Karpas-422 (cell line): ENCODE data around the gene POU2AF1. TPM values are rescaled to one million over a fixed set of nuclear protein-coding genes. Genes with fewer than 3 reads are reported as not detected.

ENCODE experiments used
- DNase-seq: peaks from one replicate; pipeline ENCODE4 v3.0.0-alpha.2; 2015
- H2AFZ ChIP-seq: fragments of 200-600 bp; sonication (generic); 2 replicates; pipeline ENCODE4 v1.6.1; 2014; ENCODE audit warnings: antibody characterized with exemption, low read length, mixed read lengths
- H3K27ac ChIP-seq: fragments of 200-600 bp; sonication (generic); 2 replicates; pipeline ENCODE4 v1.5.1; 2014; ENCODE audit warnings: mild to moderate bottlenecking, low read length, moderate library complexity
- H3K27me3 ChIP-seq: fragments of 200-600 bp; sonication (generic); 2 replicates; pipeline ENCODE4 v1.6.1; 2014; ENCODE audit warnings: low read length, mixed read lengths
- H3K36me3 ChIP-seq: fragments of 200-600 bp; sonication (generic); 2 replicates; pipeline ENCODE4 v1.6.1; 2014; ENCODE audit warnings: low read length, mixed read lengths; ENCODE audit not compliant: insufficient read depth
- H3K4me1 ChIP-seq: fragments of 200-600 bp; sonication (generic); 2 replicates; pipeline ENCODE4 v1.6.1; 2014; ENCODE audit warnings: mild to moderate bottlenecking, low read length, mixed read lengths
- H3K4me2 ChIP-seq: fragments of 200-600 bp; sonication (generic); 2 replicates; pipeline ENCODE4 v1.6.1; 2014; ENCODE audit warnings: low read length, low read depth, mild to moderate bottlenecking; ENCODE audit not compliant: poor library complexity, severe bottlenecking
- H3K4me3 ChIP-seq: fragments of 200-600 bp; sonication (generic); 2 replicates; pipeline ENCODE4 v1.5.1; 2014; ENCODE audit warnings: mild to moderate bottlenecking, antibody characterized with exemption, low read length, mixed read lengths
- H3K79me2 ChIP-seq: fragments of 200-600 bp; sonication (generic); 2 replicates; pipeline ENCODE4 v1.6.1; 2014; ENCODE audit warnings: mild to moderate bottlenecking, low read length, mixed read lengths
- H3K9ac ChIP-seq: fragments of 200-600 bp; sonication (generic); 2 replicates; pipeline ENCODE4 v1.6.0; 2014; ENCODE audit warnings: low read length
- H3K9me2 ChIP-seq: fragments of 200-600 bp; sonication (generic), shearing (Covaris generic); replicated peaks from 2 replicates; pipeline ENCODE4 v1.6.0; 2014; ENCODE audit warnings: mild to moderate bottlenecking, low read length, moderate library complexity; ENCODE audit not compliant: insufficient read depth
- H3K9me3 ChIP-seq: fragments of 300-700, 200-600 bp; sonication (generic); 2 replicates; pipeline ENCODE4 v1.6.1; 2014; ENCODE audit warnings: low read length, mixed read lengths
- H4K20me1 ChIP-seq: fragments of 200-600 bp; sonication (generic); 2 replicates; pipeline ENCODE4 v1.6.1; 2014; ENCODE audit warnings: mild to moderate bottlenecking, antibody characterized with exemption, low read length, low read depth; ENCODE audit not compliant: insufficient read depth
- total RNA-seq: library from RNA; depleted of rRNA; stranded (reverse); fragments of >200 nt; shearing (Covaris generic); gene quantifications from 2 replicates; pipeline ENCODE4 v1.2.3, GENCODE V29; 2014; ENCODE audit warnings: low replicate concordance

The POU2AF1 gene
- total RNA-seq, 1 experiment from 2014 or later = 894 TPM

DNA sequence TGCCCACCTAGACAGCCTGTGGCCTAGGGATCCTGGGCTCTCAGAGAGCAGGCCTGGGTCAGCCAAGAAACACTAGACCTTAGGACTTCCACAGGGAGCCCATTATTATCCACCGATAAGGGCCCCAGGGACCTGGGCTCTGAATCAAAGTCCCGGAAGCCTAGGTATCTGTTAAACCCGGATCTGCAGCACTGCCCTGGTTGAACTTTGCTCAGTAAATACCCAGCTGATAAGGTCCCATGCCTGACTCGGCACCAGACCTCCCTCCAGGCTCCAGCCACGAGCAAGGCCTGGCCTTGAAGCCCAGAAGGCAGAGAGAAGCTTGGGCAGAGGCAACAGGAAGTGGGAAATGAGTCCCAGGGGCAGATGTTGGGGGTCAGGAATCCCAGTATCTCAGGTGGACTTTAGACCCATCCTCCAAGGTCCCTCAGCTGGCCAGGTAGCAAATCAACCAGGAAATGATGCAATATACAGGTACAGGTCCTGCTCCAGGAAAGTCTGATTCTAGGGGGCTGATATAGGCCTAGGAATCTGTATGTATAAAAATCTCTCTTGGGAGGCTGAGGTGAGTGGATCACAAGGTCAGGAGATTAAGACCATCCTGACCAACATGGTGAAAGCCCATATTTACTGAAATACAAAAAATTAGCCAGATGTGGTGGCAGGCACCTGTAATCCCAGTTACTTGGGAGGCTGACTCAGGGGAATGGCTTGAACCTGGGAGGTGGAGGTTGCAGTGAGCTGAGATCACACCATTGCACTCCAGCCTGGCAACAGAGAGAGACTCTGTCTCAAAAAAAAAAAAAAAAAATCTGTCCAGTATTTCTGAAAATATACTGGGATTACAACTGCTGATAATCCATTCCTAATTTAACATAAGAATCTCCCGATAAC, 18.7 kb downstream of the POU2AF1 start:
- H3K36me3 ChIP-seq = peaks cover 99% of the 10 kb centered on the region
- H4K20me1 ChIP-seq = peaks cover 97% of the 10 kb centered on the region
- no peak overlapping the region for H3K9ac ChIP-seq
- H3K4me3 ChIP-seq = no peak overlapping the region
- peaks cover 77% of the 10 kb centered on the region for H3K4me1 ChIP-seq
- H2AFZ ChIP-seq = no peak overlapping the region
- no peak overlapping the region for H3K4me2 ChIP-seq
- no peaks in the 10 kb centered on the region for H3K9me3 ChIP-seq
- peak overlapping the region; percentile 6 for H3K27ac ChIP-seq
- DNase-seq = peak; percentile 62
- H3K9me2 ChIP-seq = no peaks in the 10 kb centered on the region
- peaks cover 54% of the 10 kb centered on the region for H3K79me2 ChIP-seq
- no peaks in the 10 kb centered on the region for H3K27me3 ChIP-seq

DNA sequence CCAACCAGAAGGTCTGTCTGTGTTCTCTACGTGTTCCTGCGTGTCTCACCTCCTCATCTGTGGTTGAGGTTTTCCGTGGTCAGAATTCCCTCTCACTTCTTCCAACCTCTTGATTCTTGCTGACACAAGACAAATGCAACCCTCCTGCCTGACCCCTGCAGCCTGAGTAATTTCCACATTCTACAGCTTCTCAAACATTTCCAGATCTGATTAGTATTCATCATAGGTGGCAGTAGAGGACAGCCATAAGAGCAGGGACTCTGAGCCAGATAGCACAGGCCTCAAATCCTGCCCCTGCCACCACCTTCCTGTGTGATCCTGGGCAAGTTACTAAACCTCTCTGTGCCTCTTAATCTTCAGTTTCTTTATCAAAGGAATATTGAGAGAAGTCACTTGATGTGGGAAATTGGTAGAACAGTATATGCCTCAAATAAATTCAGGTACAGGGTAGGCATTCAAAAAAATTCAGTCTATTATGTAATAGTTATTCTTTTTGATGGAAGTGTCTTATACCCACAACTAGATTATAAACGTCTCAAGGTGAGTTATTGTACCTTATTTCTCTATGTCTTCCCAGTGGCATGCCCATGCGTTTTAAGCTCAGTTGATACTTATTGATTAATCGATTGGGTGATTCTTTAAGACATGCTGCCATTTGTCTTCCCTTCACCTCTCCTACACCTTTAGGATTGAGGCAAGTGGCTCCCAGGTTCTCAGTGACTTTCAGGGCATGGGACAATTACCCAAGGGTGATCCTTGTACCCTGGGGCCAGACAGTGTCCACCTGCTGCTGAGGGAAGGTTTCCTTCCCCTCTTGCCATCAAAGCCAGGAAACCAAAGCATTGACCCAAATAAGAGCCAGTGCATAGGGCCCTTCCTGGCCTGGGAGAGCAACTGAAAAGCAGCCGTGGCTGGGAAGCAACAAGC, 19.6 kb downstream of the POU2AF1 start:
- DNase-seq = peak; percentile 64
- peaks cover 77% of the 10 kb centered on the region for H3K4me1 ChIP-seq
- H3K9me2 ChIP-seq = no peaks in the 10 kb centered on the region
- peaks cover 45% of the 10 kb centered on the region for H3K79me2 ChIP-seq
- H3K9ac ChIP-seq = no peak overlapping the region
- peaks cover 99% of the 10 kb centered on the region for H3K36me3 ChIP-seq
- H3K4me3 ChIP-seq = no peak overlapping the region
- H3K9me3 ChIP-seq = no peaks in the 10 kb centered on the region
- peak overlapping the region; percentile 6; the same call in 1 of the 2 replicates for H3K27ac ChIP-seq
- no peak overlapping the region for H2AFZ ChIP-seq
- H3K4me2 ChIP-seq = no peak overlapping the region
- no peaks in the 10 kb centered on the region for H3K27me3 ChIP-seq
- H4K20me1 ChIP-seq = peaks cover 96% of the 10 kb centered on the region

GRCh38 chr11:111358038-111359001, 20.8 kb downstream of the POU2AF1 start:
- Histone ChIP-seq H3K27ac (no peak overlapping the region), H3K9me2 (no peaks in the 10 kb centered on the region), H3K4me2 (no peak overlapping the region), H3K9ac (no peak overlapping the region), H3K27me3 (no peaks in the 10 kb centered on the region), H3K4me1 (peaks cover 78% of the 10 kb centered on the region), H3K36me3 (peaks cover 100% of the 10 kb centered on the region), H3K4me3 (no peak overlapping the region), H4K20me1 (peaks cover 96% of the 10 kb centered on the region), H2AFZ (no peak overlapping the region), H3K79me2 (peaks cover 35% of the 10 kb centered on the region), H3K9me3 (no peaks in the 10 kb centered on the region)
- peak; percentile 70 for DNase-seq

GRCh38 chr11:111357150-111358037, 21.7 kb downstream of the POU2AF1 start:
- H3K9me3 ChIP-seq = no peaks in the 10 kb centered on the region
- no peak overlapping the region for H3K27ac ChIP-seq
- H3K27me3 ChIP-seq = no peaks in the 10 kb centered on the region
- no peak overlapping the region for H2AFZ ChIP-seq
- H3K9me2 ChIP-seq = no peaks in the 10 kb centered on the region
- H3K4me3 ChIP-seq = no peak overlapping the region
- H4K20me1 ChIP-seq = peaks cover 90% of the 10 kb centered on the region
- peak; percentile 72 for DNase-seq
- H3K4me1 ChIP-seq = peaks cover 77% of the 10 kb centered on the region
- no peak overlapping the region for H3K4me2 ChIP-seq
- H3K9ac ChIP-seq = no peak overlapping the region
- peaks cover 25% of the 10 kb centered on the region for H3K79me2 ChIP-seq
- peaks cover 98% of the 10 kb centered on the region for H3K36me3 ChIP-seq

GRCh38 chr11:111356660-111357048, 22.4 kb downstream of the POU2AF1 start:
- Histone ChIP-seq H3K27ac (no peak overlapping the region), H3K9me2 (no peaks in the 10 kb centered on the region), H3K4me2 (no peak overlapping the region), H3K9ac (no peak overlapping the region), H3K27me3 (no peaks in the 10 kb centered on the region), H3K9me3 (no peaks in the 10 kb centered on the region), H3K79me2 (peaks cover 18% of the 10 kb centered on the region), H4K20me1 (peaks cover 82% of the 10 kb centered on the region), H3K36me3 (peaks cover 98% of the 10 kb centered on the region), H3K4me1 (peaks cover 77% of the 10 kb centered on the region), H3K4me3 (no peak overlapping the region), H2AFZ (no peak overlapping the region)
- DNase-seq = no peak

GRCh38 chr11:111355956-111356659, 23.0 kb downstream of the POU2AF1 start:
- peaks cover 98% of the 10 kb centered on the region for H3K36me3 ChIP-seq

More at GRCh38 chr11:111355956-111356659, 23.0 kb downstream of the POU2AF1 start:
- Histone ChIP-seq H3K4me3 (no peak overlapping the region), H3K27ac (no peak overlapping the region), H3K9me2 (no peaks in the 10 kb centered on the region), H3K9me3 (no peaks in the 10 kb centered on the region), H3K9ac (no peak overlapping the region), H3K27me3 (no peaks in the 10 kb centered on the region), H3K79me2 (peaks cover 13% of the 10 kb centered on the region), H4K20me1 (peaks cover 80% of the 10 kb centered on the region), H3K4me1 (peaks cover 77% of the 10 kb centered on the region), H3K4me2 (no peak overlapping the region), H2AFZ (no peak overlapping the region)
- peak; percentile 64 for DNase-seq
